ENCODE results near the gene IFT43. TPM values are rescaled to one million over a fixed set of nuclear protein-coding genes. Genes with fewer than 3 reads are reported as not detected.

Gene IFT43
- total RNA-seq, 1 donor from 2014 or later = 36.8 TPM

DNA sequence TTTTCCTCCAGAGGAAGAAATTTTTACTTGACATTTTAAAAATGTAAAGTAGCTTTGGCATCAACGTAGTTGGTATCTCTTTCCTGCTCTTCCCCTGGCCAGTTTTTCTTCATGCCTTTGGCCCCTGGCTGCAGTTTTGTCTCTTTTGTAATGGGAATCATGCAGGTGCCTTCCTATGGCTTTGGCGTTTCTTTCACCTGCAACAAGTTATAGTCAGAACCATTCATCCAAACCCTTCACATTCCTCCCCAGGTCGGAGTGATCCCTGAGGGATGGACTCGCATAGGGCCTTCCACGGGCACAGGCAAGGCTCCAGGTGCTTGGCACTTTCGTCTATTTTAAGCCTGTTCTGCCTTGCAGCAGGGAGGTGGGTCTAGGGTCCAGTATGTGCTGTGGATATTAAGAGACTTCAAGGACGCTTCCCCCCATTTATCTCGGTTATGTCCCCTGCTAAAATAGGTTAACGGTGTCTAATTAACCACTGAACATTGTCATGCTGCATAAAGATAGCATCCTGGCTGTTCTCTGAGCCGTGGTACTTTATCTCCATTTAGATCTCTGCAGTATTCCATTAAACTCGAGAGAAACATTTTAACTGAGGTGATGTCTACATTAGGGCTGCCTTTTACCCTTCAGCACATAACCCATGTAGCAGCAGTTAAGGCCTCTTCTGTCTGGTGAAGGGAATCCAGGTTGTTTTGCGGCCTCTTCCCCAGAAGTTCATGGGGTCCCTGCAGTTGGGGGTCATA lies 66.3 kb downstream of the IFT43 start:
- no peak for DNase-seq (ENCODE audit: low spot score)
- H3K4me3 ChIP-seq = no peak overlapping the region
- no peak overlapping the region for H3K4me3 Mint-ChIP-seq
- H3K27me3 ChIP-seq = no peaks in the 10 kb centered on the region
- H3K9me3 ChIP-seq (ENCODE audit: low read depth) = no peaks in the 10 kb centered on the region
- H3K9ac ChIP-seq = no peak overlapping the region
- no peak overlapping the region for H2AFZ ChIP-seq (replicated peaks)
- no peaks in the 10 kb centered on the region for H3K4me1 ChIP-seq
- no peak for TF ChIP-seq EZH2 (IDR thresholded peaks at IDR 0.05)
- TF ChIP-seq, protein P1, sequence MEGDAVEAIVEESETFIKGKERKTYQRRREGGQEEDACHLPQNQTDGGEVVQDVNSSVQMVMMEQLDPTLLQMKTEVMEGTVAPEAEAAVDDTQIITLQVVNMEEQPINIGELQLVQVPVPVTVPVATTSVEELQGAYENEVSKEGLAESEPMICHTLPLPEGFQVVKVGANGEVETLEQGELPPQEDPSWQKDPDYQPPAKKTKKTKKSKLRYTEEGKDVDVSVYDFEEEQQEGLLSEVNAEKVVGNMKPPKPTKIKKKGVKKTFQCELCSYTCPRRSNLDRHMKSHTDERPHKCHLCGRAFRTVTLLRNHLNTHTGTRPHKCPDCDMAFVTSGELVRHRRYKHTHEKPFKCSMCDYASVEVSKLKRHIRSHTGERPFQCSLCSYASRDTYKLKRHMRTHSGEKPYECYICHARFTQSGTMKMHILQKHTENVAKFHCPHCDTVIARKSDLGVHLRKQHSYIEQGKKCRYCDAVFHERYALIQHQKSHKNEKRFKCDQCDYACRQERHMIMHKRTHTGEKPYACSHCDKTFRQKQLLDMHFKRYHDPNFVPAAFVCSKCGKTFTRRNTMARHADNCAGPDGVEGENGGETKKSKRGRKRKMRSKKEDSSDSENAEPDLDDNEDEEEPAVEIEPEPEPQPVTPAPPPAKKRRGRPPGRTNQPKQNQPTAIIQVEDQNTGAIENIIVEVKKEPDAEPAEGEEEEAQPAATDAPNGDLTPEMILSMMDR (IDR thresholded peaks at IDR 0.05) = no peak
- no peak for TF ChIP-seq EZH2phosphoT487 (IDR thresholded peaks at IDR 0.05)
- no peaks in the 10 kb centered on the region for H3K36me3 ChIP-seq
- H4K20me1 ChIP-seq (ENCODE audit: low read depth) = peaks cover 5% of the 10 kb centered on the region
- no peak overlapping the region for H3K27ac Mint-ChIP-seq
- H3K4me2 ChIP-seq = no peak overlapping the region
- no peaks in the 10 kb centered on the region for H3F3A ChIP-seq (ENCODE audit: low read depth)
- H3K9me3 Mint-ChIP-seq = no peaks in the 10 kb centered on the region
- H3K4me1 Mint-ChIP-seq = no peaks in the 10 kb centered on the region
- no peaks in the 10 kb centered on the region for H3K79me2 ChIP-seq (ENCODE audit: low read depth)
- no peaks in the 10 kb centered on the region for H3K36me3 Mint-ChIP-seq
- no peak overlapping the region for H3K27ac ChIP-seq
- no peaks in the 10 kb centered on the region for H3K27me3 Mint-ChIP-seq (ENCODE audit: insufficient read depth, low read depth)

DNA sequence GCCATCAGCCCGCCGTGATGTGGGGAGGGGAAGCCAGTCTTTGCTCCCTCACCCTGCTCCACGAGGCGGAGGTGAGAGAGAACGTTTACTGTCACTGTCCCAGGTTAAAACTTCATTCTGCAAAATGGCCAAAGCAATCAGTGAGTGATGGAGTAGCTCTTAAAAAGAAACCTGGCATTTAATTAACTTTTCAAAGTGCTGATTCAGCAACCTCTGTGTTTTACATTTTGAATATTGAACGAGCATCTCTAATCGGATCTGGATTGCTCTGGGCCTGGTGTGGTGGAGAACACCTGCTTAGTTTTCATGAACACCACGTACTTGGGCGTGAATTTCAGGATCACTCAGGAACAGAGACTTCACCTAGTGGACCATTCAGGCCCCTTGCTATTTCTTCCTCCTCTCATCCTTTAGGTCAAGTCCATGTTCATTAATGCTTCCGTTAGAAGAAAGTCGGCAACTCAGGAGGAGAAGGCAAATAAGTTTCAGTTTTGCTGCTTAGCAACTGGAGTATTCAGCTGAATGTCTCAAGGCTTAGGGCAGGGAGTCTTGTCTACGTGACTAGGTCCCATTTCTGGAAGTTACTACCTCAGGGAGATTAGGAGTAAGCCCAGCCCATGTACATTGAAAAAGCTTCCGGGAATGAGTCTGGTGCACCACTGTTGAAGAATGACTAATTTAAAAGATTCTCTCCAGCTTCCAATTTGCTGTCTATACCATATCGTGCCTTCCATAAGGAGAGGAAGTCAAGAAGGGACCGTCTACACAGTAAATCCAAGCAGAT lies 68.2 kb downstream of the IFT43 start:
- no peaks in the 10 kb centered on the region for H3K36me3 Mint-ChIP-seq
- Histone ChIP-seq H4K20me1 (ENCODE audit: low read depth) (peaks cover 5% of the 10 kb centered on the region), H3K9ac (no peak overlapping the region), H3K4me1 (no peaks in the 10 kb centered on the region), H3F3A (ENCODE audit: low read depth) (no peaks in the 10 kb centered on the region), H3K79me2 (ENCODE audit: low read depth) (no peaks in the 10 kb centered on the region), H2AFZ (replicated peaks) (no peak overlapping the region), H3K4me2 (no peak overlapping the region), H3K27me3 (no peaks in the 10 kb centered on the region), H3K36me3 (no peaks in the 10 kb centered on the region), H3K4me3 (no peak overlapping the region), H3K27ac (no peak overlapping the region), H3K9me3 (ENCODE audit: low read depth) (no peaks in the 10 kb centered on the region)
- TF ChIP-seq, protein P1 (IDR thresholded peaks at IDR 0.05) = no peak
- no peak for TF ChIP-seq EZH2phosphoT487 (IDR thresholded peaks at IDR 0.05)
- TF ChIP-seq EZH2 (IDR thresholded peaks at IDR 0.05) = no peak
- H3K9me3 Mint-ChIP-seq = no peaks in the 10 kb centered on the region
- DNase-seq (ENCODE audit: low spot score) = no peak
- H3K27me3 Mint-ChIP-seq (ENCODE audit: insufficient read depth, low read depth) = no peaks in the 10 kb centered on the region
- no peaks in the 10 kb centered on the region for H3K4me1 Mint-ChIP-seq
- H3K27ac Mint-ChIP-seq = no peak overlapping the region
- H3K4me3 Mint-ChIP-seq = no peak overlapping the region

DNA sequence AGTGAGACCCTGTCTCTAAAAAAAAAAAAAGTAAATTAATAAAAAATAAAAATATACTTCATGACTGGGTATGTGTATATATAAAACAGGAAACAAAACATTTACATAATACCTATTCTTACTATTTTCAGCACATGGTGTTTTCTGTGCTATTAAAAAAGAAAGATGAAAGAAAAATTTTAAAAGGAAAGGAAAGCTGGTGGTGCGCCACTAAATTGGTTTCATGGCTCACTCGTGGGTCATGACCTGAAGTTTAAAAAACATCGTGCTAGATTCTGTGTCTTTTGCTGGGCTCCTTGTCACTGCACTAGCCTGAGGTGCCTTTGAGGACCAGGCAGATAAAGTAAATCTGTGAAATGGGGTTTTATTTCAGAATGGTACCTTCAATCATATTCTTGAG lies 69.8 kb downstream of the IFT43 start:
- no peak overlapping the region for H2AFZ ChIP-seq (replicated peaks)
- H3K4me2 ChIP-seq = no peak overlapping the region
- H3K9me3 Mint-ChIP-seq = no peaks in the 10 kb centered on the region
- DNase-seq (ENCODE audit: low spot score) = no peak
- no peaks in the 10 kb centered on the region for H3K27me3 Mint-ChIP-seq (ENCODE audit: insufficient read depth, low read depth)
- peaks cover 7% of the 10 kb centered on the region for H3K36me3 Mint-ChIP-seq
- no peak overlapping the region for H3K4me3 ChIP-seq
- H3K79me2 ChIP-seq (ENCODE audit: low read depth) = no peaks in the 10 kb centered on the region
- no peak overlapping the region for H3K27ac ChIP-seq
- H3K9ac ChIP-seq = no peak overlapping the region
- no peak overlapping the region for H3K27ac Mint-ChIP-seq
- H3K36me3 ChIP-seq = no peaks in the 10 kb centered on the region
- H4K20me1 ChIP-seq (ENCODE audit: low read depth) = peaks cover 5% of the 10 kb centered on the region
- TF ChIP-seq EZH2phosphoT487 (IDR thresholded peaks at IDR 0.05) (no peak), EZH2 (IDR thresholded peaks at IDR 0.05) (no peak)
- TF ChIP-seq, protein P1 (IDR thresholded peaks at IDR 0.05) = no peak
- no peaks in the 10 kb centered on the region for H3K4me1 ChIP-seq
- H3K27me3 ChIP-seq = no peaks in the 10 kb centered on the region
- H3K4me3 Mint-ChIP-seq = no peak overlapping the region
- H3F3A ChIP-seq (ENCODE audit: low read depth) = no peaks in the 10 kb centered on the region
- H3K9me3 ChIP-seq (ENCODE audit: low read depth) = no peaks in the 10 kb centered on the region
- no peaks in the 10 kb centered on the region for H3K4me1 Mint-ChIP-seq

Measured in neural progenitor cell (in vitro differentiated cells).